ENCODE measurements around the gene EDEM3.

- TF ChIP-seq MYC (IDR thresholded peaks at IDR 0.05; ENCODE audit: borderline replicate concordance, low read length) (no peak), CTCF (IDR thresholded peaks at IDR 0.05) (no peak), CHD2 (IDR thresholded peaks at IDR 0.05; ENCODE audit: low read length, partially characterized antibody) (no peak), MAFK (IDR thresholded peaks at IDR 0.05; ENCODE audit: partially characterized antibody) (no peak), ZSCAN20 (CRISPR knock-in tag; IDR thresholded peaks at IDR 0.05) (no peak), EP300 (IDR thresholded peaks at IDR 0.05) (no peak), POLR2A (IDR thresholded peaks at IDR 0.05; ENCODE audit: low read length) (no peak), MAX (IDR thresholded peaks at IDR 0.05) (no peak), POLR2AphosphoS2 (conservative IDR thresholded peaks at IDR 0.05; ENCODE audit: low read length) (no peak), CEBPB (IDR thresholded peaks at IDR 0.05) (no peak), REST (IDR thresholded peaks at IDR 0.05) (no peak), USF2 (IDR thresholded peaks at IDR 0.05) (no peak)
Measured at GRCh38 chr1:184664661-184665060, 90.0 kb downstream of the EDEM3 start.

All from A549 (cell line).